Fibroblast of skin of right biceps (primary cell): ENCODE measurements around the gene MAP1LC3B2.
"Not testable (repeated sequence)": the region's sequence is repeated elsewhere in the genome, so short reads cannot be mapped to it uniquely, and the experiment has no call there.

Experiments
- DNase-seq: peaks from one replicate; pipeline ENCODE4 v3.0.0-alpha.2; 2013

The MAP1LC3B2 gene

DNA sequence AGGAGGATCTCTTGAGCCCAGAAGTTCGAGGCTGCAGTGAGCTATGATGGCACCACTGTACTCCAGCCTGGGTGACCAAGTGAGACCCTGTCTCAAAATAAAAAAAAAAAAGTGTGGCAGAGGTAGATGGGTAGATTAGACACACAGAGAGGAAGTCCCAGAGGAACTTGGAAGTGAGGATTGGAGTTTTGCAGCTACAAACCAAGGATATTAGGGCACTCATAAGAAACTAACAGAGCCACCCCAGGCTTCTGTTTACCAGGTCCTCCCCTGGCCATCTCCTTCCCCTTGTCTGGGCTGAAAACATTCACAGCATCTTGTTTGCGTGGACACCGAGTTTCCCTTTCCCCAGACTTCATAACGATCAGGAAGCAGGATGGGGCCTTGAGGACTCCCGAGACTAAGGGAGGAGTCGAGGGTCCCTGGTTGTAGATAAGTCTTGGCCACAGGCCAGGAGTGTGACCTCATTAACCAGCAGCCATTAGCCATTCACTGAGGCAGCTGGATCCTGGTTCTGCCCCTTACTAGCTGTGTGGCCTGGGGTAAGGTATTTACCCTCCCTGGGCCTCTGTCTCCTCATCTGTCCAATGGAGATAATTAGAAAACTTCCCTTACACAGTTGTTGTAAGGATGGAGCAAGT, 2.1 kb downstream of the MAP1LC3B2 start:
- DNase-seq: no peak

- no peak for DNase-seq
These were observed 2.9 kb downstream of the MAP1LC3B2 start for GRCh38 chr12:116562090-116562489.

GRCh38 chr12:116563262-116563661, 4.1 kb downstream of the MAP1LC3B2 start:
- no peak for DNase-seq

GRCh38 chr12:116564080-116564479, 4.9 kb downstream of the MAP1LC3B2 start:
- DNase-seq: no peak

GRCh38 chr12:116565221-116565620, 6.0 kb downstream of the MAP1LC3B2 start:
- DNase-seq: not testable (repeated sequence)

- DNase-seq: no peak
These were observed 6.8 kb downstream of the MAP1LC3B2 start for GRCh38 chr12:116565963-116566362.

DNA sequence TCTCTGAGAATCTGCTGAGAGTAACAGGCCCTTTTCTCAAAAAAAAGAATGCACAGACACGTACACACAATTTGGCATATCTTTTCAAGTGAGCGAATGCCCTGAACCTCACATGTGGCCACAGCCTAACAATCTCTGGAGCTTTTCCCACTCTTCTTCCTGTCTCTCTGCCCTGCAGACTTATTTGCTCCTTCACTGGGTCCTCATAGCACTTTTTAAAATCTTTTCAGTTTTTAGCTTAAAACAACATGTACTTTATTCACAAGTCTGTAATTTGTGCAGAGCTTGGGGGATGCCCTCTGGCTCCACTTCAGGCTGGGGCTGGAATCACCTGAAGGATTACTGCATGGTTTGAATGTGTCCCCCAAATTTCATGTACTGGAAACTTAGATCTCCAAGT, 9.0 kb downstream of the MAP1LC3B2 start:
- no peak for DNase-seq

GRCh38 chr12:116571089-116571488, 11.9 kb downstream of the MAP1LC3B2 start:
- DNase-seq: no peak

- DNase-seq: no peak
These were observed 14.6 kb downstream of the MAP1LC3B2 start for GRCh38 chr12:116573776-116574175.

- DNase-seq: not testable (repeated sequence)
These were observed 16.6 kb downstream of the MAP1LC3B2 start for GRCh38 chr12:116575754-116576153.

DNA sequence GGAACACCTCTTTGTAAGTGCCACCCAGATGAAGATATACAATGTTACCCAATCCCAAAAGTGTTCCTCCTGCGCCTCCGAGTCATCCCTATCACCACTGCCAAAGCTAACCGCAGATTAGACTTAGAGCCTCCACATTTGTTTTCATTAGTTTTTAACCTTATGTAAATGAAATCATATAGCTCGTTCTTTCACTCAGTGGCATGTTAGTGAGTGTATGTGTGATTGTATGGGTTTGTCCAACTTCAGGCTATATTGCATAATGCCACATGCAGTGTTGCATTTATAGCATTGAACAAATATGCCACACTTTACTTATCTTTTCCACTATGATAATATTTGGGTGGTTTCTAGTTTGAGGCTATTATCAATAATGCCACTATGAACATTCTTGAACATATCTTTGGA, 18.0 kb downstream of the MAP1LC3B2 start:
- no peak for DNase-seq

DNA sequence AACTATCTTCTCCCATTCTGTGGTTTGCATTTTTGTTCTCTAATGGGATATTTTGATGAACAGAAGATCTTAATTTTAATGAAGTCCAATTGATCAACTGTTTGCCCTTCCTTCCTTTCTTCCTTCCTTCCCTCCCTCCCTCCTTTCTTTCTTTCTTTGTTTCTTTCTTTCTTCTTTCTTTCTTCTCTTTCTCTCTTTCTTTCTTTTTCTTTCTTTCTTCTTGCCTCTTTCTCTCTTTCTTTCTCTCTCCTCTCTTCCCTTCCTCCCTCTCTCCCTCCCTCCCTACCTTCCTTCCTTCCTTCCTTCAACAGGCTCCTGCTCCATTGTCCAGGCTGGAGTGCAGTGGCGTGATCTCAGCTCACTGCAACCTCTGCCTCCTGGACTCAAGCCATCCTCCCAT, 18.9 kb downstream of the MAP1LC3B2 start:
- no peak for DNase-seq

- DNase-seq: no peak
These were observed 23.4 kb downstream of the MAP1LC3B2 start for GRCh38 chr12:116582610-116583009.

- DNase-seq: no peak
These were observed 24.0 kb downstream of the MAP1LC3B2 start for GRCh38 chr12:116583129-116583694.

GRCh38 chr12:116587270-116587669, 28.1 kb downstream of the MAP1LC3B2 start:
- no peak for DNase-seq

- no peak for DNase-seq
These were observed 29.3 kb downstream of the MAP1LC3B2 start for GRCh38 chr12:116588390-116589028.

- no peak for DNase-seq
These were observed 30.4 kb downstream of the MAP1LC3B2 start for GRCh38 chr12:116589581-116589980.

DNA sequence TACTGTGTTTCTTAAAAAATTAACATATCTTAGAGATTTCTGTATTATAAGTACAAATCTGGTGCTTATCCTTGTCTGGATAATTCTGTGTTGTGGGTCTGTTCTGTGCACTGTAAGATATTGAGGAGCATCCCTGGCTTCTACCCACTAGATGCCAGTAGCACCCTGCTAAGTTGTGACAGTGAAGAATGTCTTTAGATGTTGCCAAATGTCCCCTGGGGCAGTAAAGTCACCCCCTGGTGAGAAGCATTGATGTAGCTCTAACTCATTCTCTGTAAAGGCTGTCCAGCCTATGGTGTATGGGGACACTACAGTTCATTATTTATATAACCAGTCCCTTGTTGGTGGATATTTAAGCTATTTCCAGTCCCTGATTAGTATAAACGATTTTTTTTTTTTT, 31.4 kb downstream of the MAP1LC3B2 start:
- DNase-seq: no peak

DNA sequence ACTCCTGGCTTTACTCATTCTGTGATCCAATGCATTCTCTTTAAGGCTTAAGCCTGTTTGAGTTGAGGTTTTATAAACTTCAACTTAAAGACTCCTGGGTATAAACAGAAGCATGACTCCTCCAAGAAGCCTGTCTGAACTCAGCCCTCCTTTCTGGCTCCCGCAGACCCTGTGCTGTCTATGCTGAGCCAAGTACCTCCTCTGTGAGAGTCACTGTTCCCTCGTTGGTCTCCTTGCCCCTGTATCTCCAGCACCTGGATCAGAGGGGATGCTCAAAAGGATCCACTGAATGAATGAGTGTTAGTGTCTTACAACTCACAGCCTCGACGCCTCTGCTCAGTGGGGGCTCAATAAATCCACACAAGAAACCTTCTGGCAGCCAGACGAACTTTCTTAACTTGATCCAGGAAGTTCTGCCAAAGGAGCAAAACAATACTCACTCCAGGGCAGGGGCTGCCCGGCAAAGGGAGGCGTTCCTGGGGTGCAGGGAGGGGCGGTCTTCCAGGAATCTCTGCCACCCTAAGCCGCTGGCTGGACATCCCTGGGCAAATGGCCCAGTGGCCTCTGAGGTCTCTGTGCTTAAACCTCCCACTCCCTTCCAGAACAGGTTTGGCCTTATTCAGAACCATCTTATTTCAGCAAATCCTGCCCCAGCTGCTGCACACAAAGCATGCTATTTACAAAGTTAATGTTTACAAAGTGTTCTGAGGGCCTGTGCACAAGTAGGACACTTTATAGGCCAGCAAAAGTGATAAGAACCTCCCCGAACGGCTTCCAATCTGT, 32.9 kb downstream of the MAP1LC3B2 start:
- no peak for DNase-seq

DNA sequence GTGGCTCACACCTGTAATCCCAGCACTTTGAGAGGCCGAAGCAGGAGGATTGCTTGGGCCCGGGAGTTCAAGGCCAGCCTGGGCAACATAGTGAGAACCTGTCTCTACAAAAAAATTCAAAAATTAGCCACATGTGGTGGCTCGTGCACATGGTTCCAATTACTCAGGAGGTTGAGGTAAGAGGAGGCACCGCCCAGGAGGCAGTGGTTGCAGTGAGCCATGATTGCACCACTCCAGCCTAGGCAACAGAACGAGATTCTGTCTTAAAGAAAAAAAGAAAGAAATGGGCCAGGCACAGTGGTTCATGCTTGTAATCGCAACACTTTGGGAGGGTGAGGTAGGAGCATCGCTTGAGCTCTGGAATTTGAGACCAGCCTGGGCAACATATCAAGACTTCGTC, 33.5 kb downstream of the MAP1LC3B2 start:
- peak; percentile 33 for DNase-seq

DNA sequence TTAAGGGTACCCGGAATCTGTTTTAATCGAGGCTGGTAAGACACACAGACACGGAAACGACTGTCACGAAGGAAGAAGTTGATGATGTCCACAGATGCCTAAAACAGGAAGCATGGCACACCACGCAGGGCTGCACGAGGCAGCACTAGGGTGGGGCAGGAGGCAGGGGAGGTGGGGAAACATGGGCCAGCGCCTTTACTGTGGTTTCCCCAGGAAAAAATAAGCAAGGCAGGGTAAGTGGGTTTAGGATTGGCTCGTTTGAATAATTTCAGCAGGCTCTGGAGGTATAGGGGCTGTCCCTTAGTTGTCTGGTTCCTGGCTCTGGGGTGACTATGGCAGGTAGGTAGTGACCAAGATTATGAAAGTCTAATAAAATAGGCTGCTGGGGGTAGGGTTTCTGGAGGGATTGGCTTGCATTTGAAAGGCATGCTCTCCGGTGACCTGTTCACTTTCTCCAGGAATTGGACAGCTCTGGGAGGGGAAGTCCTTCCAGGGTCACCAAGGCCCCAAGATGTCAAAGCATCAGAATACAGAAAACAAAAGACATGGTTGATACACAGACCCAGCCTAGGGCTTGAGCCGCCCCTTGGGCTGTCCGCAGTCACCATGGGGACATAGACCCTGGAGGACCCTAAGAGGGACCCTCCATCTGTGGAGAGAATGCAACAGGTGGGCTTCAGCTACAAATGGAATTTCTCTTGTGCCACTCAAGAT, 35.3 kb downstream of the MAP1LC3B2 start:
- DNase-seq: no peak

DNA sequence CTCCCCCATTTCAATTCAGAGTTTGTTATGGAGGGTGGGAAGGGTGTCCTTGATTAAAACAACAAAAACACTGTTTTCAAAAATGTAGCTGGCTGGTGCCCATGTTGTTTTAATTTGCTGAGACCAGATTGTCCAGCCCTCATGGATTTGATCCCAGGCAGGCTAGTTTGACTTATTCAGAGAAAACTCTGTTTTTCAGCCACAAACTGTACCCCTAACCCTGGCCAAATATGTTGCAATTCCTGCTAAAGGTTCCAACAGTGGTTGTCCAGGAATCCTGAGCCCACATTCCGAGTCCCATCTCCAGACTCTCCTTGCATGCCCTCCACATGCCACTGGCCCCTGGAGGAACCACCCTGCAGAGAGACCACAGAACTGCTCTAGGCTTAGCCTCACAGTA, 36.0 kb downstream of the MAP1LC3B2 start:
- DNase-seq: no peak

DNA sequence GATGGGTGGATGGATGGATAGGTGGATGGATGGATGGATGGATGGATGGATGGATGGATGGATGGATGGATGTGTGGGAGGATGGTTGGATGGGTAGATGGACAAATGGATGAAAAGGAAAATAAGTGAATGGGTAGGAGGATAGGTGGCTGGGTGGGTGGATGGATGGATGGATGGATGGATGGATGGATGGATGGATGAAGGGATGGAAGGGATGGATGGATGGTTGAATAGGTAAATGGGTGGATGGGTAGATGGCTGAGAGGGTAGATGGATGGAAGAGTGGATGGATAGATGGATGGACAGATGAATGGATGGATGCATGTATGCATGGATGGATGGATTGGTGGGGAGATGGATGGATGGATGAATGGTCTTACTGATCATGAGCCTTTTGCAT, 36.5 kb downstream of the MAP1LC3B2 start:
- no peak for DNase-seq
